ENCODE results near the gene PTCD1. TPM values are rescaled to one million over a fixed set of nuclear protein-coding genes. Genes with fewer than 3 reads are reported as not detected.

Gene PTCD1
- total RNA-seq, 1 donor from 2014 or later: 10.5 TPM

DNA sequence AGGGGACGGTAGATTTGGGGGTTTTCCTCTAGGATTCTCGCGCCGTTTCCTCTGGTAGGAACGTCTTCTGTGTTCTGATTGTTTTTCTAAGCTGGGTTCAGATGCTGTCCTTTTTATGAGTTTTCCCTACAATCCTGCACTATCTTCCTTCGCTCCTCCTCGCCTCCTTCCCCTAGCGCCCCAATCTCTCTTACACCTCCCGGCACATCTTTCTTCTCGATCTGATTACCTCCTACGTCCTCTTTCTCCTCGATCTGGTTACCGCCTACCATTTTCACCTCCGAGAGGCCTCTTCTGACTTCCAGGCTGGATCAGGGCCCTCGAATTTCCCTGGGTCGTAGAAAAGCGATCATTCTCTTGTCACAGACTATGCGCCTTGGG is 29.4 kb downstream of the PTCD1 start:
- peak; percentile 74 for DNase-seq
- H3K36me3 Mint-ChIP-seq (ENCODE audit: low read depth): peaks cover 44% of the 10 kb centered on the region

DNA sequence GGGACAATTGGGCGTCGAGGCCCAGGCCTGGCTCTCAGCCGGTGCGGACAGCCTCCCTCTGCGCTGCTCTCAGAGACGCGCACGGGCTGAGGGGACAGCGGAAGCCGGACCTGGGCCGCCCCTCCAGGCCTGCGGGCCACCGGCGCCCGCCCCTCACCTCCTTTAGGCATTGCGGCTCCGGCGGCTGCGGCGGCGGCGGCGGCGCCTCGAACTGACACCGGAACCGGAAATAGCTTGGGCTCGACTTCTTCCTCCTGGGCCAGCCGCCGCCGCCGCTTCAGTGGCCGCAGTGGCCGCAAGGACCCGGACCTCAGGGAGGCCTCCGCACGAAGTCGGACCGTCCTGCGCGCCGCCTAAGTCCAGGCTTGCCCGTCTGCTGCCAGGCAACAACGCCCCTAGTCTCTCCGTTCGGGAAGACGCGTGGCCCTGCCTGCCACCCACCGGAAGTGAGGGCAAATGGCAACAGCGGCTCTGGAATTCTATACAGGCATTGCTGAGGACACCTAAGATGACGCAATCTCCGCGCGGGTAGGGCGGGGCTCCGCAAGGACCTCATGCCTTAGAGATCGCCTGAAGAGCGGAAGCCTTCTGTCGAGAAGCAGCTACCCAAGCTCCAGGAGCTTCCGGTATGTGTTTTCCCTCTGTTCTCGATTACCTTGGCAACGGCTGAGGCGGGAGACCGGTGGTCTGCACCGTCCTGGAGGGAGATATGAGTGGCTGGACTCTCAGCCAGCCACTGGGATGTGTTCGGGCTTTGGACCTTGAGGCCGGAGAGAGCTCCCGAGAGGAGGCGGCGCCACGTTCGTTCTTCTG is 30.0 kb downstream of the PTCD1 start, which contains the start of the genes BUD31 and PDAP1:
TSS of gene BUD31 (plus strand) at position 591 of the 813 bp plus-strand sequence. CDS start 2,124 bp downstream, outside the sequence.
TSS of gene PDAP1 (minus strand) at position 219 of the 813 bp plus-strand sequence. CDS start at position 170, 49 bp downstream.
- intact Hi-C loops (cut with micrococcal nuclease): loop anchor here (1.0 to 5.0 kb wide), 5 partner anchors 27 to 150 kb away; partner anchors contain the start of genes ARPC1B, CPSF4, PTCD1 and ZNF655
- no peaks in the 10 kb centered on the region for H3K27me3 Mint-ChIP-seq
- no peaks in the 10 kb centered on the region for H3K9me3 Mint-ChIP-seq
- peak within 1 kb of the TSS; percentile 97 for H3K27ac Mint-ChIP-seq
- peak; percentile 99 for DNase-seq
- H3K36me3 Mint-ChIP-seq (ENCODE audit: low read depth): peaks cover 49% of the 10 kb centered on the region
- H3K4me1 Mint-ChIP-seq: peaks cover 35% of the 10 kb centered on the region
- peak within 1 kb of the TSS; percentile 94 for H3K4me3 Mint-ChIP-seq

More for the DNA sequence above, 29.4 kb downstream of the PTCD1 start:
- H3K4me3 Mint-ChIP-seq: peak overlapping the region; percentile 94
- H3K27ac Mint-ChIP-seq: peak overlapping the region; percentile 97
- H3K27me3 Mint-ChIP-seq: no peaks in the 10 kb centered on the region
- peaks cover 32% of the 10 kb centered on the region for H3K4me1 Mint-ChIP-seq
- no peaks in the 10 kb centered on the region for H3K9me3 Mint-ChIP-seq
- intact Hi-C loops (cut with micrococcal nuclease): loop anchor here (1.0 to 5.0 kb wide), 5 partner anchors 28 to 150 kb away; partner anchors contain the start of genes ARPC1B, CPSF4, PTCD1 and ZNF655

GRCh38 chr7:99407872-99408378 is 30.7 kb downstream of the PTCD1 start:
- no peaks in the 10 kb centered on the region for H3K27me3 Mint-ChIP-seq
- H3K4me1 Mint-ChIP-seq: peaks cover 34% of the 10 kb centered on the region
- intact Hi-C loops (cut with micrococcal nuclease): loop anchor here (2.0 to 5.0 kb wide), 3 partner anchors 36 to 151 kb away; partner anchors contain the start of genes ARPC1B, ZNF655 and ZNF789
- peak overlapping the region; percentile 94 for H3K4me3 Mint-ChIP-seq
- peak overlapping the region; percentile 97 for H3K27ac Mint-ChIP-seq
- H3K36me3 Mint-ChIP-seq (ENCODE audit: low read depth): peaks cover 48% of the 10 kb centered on the region
- peak; percentile 80 for DNase-seq
- no peaks in the 10 kb centered on the region for H3K9me3 Mint-ChIP-seq

DNA sequence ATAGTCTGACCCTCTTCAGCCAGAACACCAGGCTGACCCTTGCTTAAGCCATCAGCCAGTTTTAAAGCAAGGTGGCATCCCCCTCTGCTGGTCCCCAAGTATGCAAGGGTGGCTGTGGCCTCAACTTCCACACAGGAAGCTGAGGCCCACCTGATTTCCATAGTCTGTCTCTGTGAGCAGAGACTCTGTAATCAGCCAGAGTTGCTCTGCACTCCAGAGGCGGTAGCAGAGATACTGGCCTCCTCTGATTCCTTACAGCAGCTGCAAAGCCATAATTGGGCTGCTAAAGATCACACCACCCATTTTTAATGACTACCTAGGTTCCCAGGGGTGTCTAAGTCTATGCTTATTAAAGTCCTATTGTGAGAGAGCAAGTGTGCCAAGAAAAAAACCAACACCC is 32.0 kb downstream of the PTCD1 start:
- no peaks in the 10 kb centered on the region for H3K9me3 Mint-ChIP-seq
- intact Hi-C loops (cut with micrococcal nuclease): loop anchor here (5.0 kb wide), 1 partner anchor 34 kb away; the partner anchor contains the start of gene ARPC1B

GRCh38 chr7:99404977-99405320 is 33.6 kb downstream of the PTCD1 start:
- H3K36me3 Mint-ChIP-seq (ENCODE audit: low read depth): peaks cover 51% of the 10 kb centered on the region
- H3K27ac Mint-ChIP-seq: no peak overlapping the region
- no peak overlapping the region for H3K4me3 Mint-ChIP-seq
- DNase-seq: no peak
- intact Hi-C loops (cut with micrococcal nuclease): loop anchor here (5.0 kb wide), 1 partner anchor 33 kb away; the partner anchor contains the start of gene ARPC1B
- H3K27me3 Mint-ChIP-seq: no peaks in the 10 kb centered on the region
- H3K4me1 Mint-ChIP-seq: peaks cover 24% of the 10 kb centered on the region
- no peaks in the 10 kb centered on the region for H3K9me3 Mint-ChIP-seq

More for the DNA sequence above, 32.0 kb downstream of the PTCD1 start:
- Mint-ChIP-seq H3K27ac (peak overlapping the region; percentile 57), H3K27me3 (no peaks in the 10 kb centered on the region), H3K4me3 (peak overlapping the region; percentile 94), H3K4me1 (peaks cover 36% of the 10 kb centered on the region), H3K36me3 (ENCODE audit: low read depth) (peaks cover 48% of the 10 kb centered on the region)
- no peak for DNase-seq

DNA sequence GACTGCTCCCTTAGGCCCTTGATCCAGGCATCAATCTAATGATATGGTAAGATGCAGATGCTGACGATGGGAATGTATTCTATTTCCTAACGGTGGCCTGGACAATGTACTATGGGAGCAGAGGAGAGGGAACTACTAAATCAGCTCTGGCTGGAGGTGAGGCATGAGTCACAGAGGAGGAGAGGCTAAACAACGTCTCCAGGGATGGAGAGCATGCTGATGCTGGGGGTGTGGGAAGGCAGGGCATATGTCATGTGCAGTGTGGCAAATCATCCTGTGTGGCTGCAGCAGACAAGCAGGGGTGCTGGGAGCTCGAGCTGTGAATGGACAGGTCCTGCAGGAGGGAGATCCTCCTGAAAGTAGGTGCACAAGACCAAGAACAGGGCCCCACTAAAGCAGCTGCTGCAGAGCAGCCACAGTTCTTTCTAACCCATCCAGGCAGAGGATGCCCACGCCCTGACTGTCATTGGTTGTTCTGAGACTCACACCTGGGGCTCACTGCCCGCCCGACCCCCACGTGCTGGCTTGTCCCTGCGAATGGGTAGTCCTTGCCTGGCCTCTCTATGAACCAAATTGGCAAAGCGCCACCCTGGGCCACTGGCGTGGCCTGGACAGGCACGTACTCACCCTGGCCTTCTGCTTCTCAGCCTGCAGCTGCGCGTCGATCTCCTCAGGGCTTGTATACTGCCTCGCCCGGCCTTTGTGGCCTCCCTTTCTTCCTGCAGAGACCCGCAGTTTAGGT is 34.2 kb downstream of the PTCD1 start:
- Mint-ChIP-seq H3K9me3 (no peaks in the 10 kb centered on the region), H3K36me3 (ENCODE audit: low read depth) (peaks cover 53% of the 10 kb centered on the region)
- intact Hi-C loops (cut with micrococcal nuclease): no loop called here

DNA sequence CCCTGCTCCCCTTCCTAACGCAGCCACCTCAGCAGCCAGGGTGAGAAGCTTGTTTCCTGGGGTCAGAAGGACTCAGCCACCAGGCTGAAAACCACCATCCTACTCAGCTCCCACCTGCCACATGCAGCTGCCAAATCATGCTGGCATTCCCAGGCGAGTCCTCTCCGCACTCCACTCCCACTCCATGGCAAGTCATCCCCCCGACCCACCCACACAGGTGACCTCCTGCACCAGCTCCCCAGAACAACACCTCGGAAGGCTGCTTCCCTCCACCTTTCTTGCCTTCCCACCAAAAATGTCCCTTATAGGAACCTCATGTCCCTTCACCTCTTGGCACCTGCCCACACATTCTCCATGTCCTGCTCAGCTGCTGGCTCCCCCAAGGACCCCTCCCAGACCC is 34.8 kb downstream of the PTCD1 start:
- H3K36me3 Mint-ChIP-seq (ENCODE audit: low read depth): peaks cover 52% of the 10 kb centered on the region
- no peaks in the 10 kb centered on the region for H3K27me3 Mint-ChIP-seq
- H3K4me1 Mint-ChIP-seq: peaks cover 24% of the 10 kb centered on the region
- H3K27ac Mint-ChIP-seq: peak overlapping the region; percentile 42
- no peak overlapping the region for H3K4me3 Mint-ChIP-seq
- intact Hi-C loops (cut with micrococcal nuclease): no loop called here
- H3K9me3 Mint-ChIP-seq: no peaks in the 10 kb centered on the region
- DNase-seq: no peak

More for the DNA sequence above, 34.2 kb downstream of the PTCD1 start:
- Mint-ChIP-seq H3K4me1 (peaks cover 23% of the 10 kb centered on the region), H3K27ac (peak overlapping the region; percentile 42), H3K27me3 (no peaks in the 10 kb centered on the region), H3K4me3 (no peak overlapping the region)
- DNase-seq: no peak

- Mint-ChIP-seq H3K36me3 (ENCODE audit: low read depth) (peaks cover 59% of the 10 kb centered on the region), H3K4me3 (no peak overlapping the region), H3K27me3 (no peaks in the 10 kb centered on the region), H3K27ac (no peak overlapping the region), H3K9me3 (no peaks in the 10 kb centered on the region), H3K4me1 (peaks cover 30% of the 10 kb centered on the region)
- no peak for DNase-seq
- intact Hi-C loops (cut with micrococcal nuclease): no loop called here
These were observed 35.7 kb downstream of the PTCD1 start for GRCh38 chr7:99402854-99403253.

GRCh38 chr7:99399597-99399996 is 39.0 kb downstream of the PTCD1 start:
- DNase-seq: no peak
- H3K4me3 Mint-ChIP-seq: no peak overlapping the region
- intact Hi-C loops (cut with micrococcal nuclease): no loop called here
- no peak overlapping the region for H3K27ac Mint-ChIP-seq
- H3K36me3 Mint-ChIP-seq (ENCODE audit: low read depth): peaks cover 77% of the 10 kb centered on the region
- no peaks in the 10 kb centered on the region for H3K27me3 Mint-ChIP-seq
- no peaks in the 10 kb centered on the region for H3K9me3 Mint-ChIP-seq
- H3K4me1 Mint-ChIP-seq: peaks cover 18% of the 10 kb centered on the region

DNA sequence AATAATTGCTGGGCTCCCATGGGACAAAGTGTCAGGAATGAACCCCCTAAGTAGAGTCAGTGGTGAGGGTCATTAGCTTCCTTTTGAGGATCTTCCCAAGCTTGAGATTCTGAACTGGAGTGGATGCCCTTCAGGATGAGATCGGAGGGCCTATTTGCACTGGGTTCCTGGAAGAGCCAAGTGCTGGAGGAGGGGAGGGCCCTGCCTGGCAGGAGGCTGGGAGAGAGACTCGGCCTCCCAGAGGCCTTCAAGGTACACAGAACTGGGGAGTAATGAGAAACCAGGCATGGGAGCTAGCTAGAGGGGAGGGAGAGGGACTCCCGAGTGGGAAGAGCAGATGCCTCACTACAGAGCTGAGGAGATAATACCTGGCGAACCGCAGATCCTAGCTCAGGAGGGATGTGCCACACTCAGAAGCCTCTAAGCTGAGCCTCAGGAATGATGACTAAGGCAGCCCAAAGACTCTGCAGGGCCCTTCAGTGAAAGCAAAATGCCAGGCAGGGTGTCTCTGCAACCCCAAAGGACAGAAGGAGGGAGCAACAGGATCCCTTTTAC is 39.6 kb downstream of the PTCD1 start:
- DNase-seq: no peak
- intact Hi-C loops (cut with micrococcal nuclease): no loop called here
- H3K36me3 Mint-ChIP-seq (ENCODE audit: low read depth): peaks cover 80% of the 10 kb centered on the region

GRCh38 chr7:99397297-99397983 is 41.2 kb downstream of the PTCD1 start:
- Mint-ChIP-seq H3K4me3 (no peak overlapping the region), H3K27ac (no peak overlapping the region), H3K9me3 (no peaks in the 10 kb centered on the region), H3K4me1 (peaks cover 18% of the 10 kb centered on the region), H3K36me3 (ENCODE audit: low read depth) (peaks cover 82% of the 10 kb centered on the region), H3K27me3 (no peaks in the 10 kb centered on the region)
- DNase-seq: no peak
- intact Hi-C loops (cut with micrococcal nuclease): no loop called here

More for the DNA sequence above, 39.6 kb downstream of the PTCD1 start:
- H3K4me3 Mint-ChIP-seq: no peak overlapping the region
- H3K4me1 Mint-ChIP-seq: peaks cover 14% of the 10 kb centered on the region
- H3K9me3 Mint-ChIP-seq: no peaks in the 10 kb centered on the region
- no peaks in the 10 kb centered on the region for H3K27me3 Mint-ChIP-seq
- peak overlapping the region; percentile 34 for H3K27ac Mint-ChIP-seq

- no peaks in the 10 kb centered on the region for H3K9me3 Mint-ChIP-seq
- DNase-seq: no peak
- no peak overlapping the region for H3K4me3 Mint-ChIP-seq
- H3K27ac Mint-ChIP-seq: peak overlapping the region; percentile 11
- no peaks in the 10 kb centered on the region for H3K27me3 Mint-ChIP-seq
- peaks cover 82% of the 10 kb centered on the region for H3K36me3 Mint-ChIP-seq (ENCODE audit: low read depth)
- intact Hi-C loops (cut with micrococcal nuclease): no loop called here
- H3K4me1 Mint-ChIP-seq: peaks cover 20% of the 10 kb centered on the region
These were observed 41.9 kb downstream of the PTCD1 start for GRCh38 chr7:99396418-99397296.

Data from activated CD4-positive, alpha-beta T cell treated with anti-CD3 and anti-CD28 coated beads, Interleukin-2, amount 10 ng/mL, durations not matched to agents 24 days and 14 days (primary cell).